Effector memory CD8-positive, alpha-beta T cell (primary cell): Measurements from ENCODE around the gene GRM4.
A peak's percentile ranks its signal among the peaks of the same experiment; 100 is the strongest.

ENCODE experiments used
- ATAC-seq: fragments of 150-1000 bp; cut with Tn5 transposase; replicated peaks from 2 replicates; pipeline ENCODE4 v1.10.0; 2021; ENCODE audit warnings: mild to moderate bottlenecking, moderate library complexity
- DNase-seq, 3 experiments: peaks; one replicate each; pipeline ENCODE4 v3.0.0; 2021
- H3K27ac Mint-ChIP-seq, 2 donors: one replicate each; pipeline ENCODE4 v1.8.0; 2022; ENCODE audit warnings: mild to moderate bottlenecking in 2 of 2, mixed read lengths in 2 of 2, moderate library complexity in 2 of 2
- H3K27me3 Mint-ChIP-seq, 2 donors: one replicate each; pipeline ENCODE4 v1.8.0; 2022; ENCODE audit warnings: mixed read lengths in 2 of 2
- H3K36me3 Mint-ChIP-seq: one replicate; pipeline ENCODE4 v1.8.0; 2022; ENCODE audit warnings: mild to moderate bottlenecking, moderate library complexity, mixed read lengths; ENCODE audit not compliant: insufficient read depth
- H3K4me1 Mint-ChIP-seq, 2 donors: one replicate each; pipeline ENCODE4 v1.8.0; 2022; ENCODE audit warnings: low read depth in 2 of 2, mixed read lengths in 2 of 2
- H3K4me3 Mint-ChIP-seq, 2 donors: one replicate each; pipeline ENCODE4 v1.8.0; 2022; ENCODE audit warnings: mild to moderate bottlenecking in 2 of 2, mixed read lengths in 2 of 2, moderate library complexity in 2 of 2
- H3K9me3 Mint-ChIP-seq, 2 donors: one replicate each; pipeline ENCODE4 v1.8.0; 2022; ENCODE audit warnings: mixed read lengths in 2 of 2

Gene GRM4

DNA sequence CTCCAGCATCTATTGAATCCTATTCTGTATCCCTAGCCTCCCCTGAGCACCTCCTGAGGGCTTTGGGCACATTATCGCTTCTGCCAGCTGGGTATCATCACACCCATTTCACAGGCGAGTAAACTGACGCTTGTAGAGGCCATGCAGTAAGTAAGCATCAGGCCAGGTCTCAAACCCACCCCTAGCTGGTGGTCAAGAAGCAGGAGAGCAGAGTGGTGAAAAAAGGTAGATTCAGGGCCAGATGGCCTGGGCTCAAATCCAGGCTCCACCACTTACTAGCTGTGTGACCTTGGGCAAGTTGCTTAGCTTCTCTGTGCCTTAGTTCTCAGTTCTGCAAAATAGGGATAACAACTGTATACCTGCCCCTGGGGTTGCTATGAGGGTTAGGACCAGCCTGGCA is 19.9 kb downstream of the GRM4 start:
- ATAC-seq (no peak), DNase-seq (no peak)
- H3K4me3 Mint-ChIP-seq, result no peak overlapping the region
- peaks cover 0 to 4% of the 10 kb centered on the region in 2 donors for H3K4me1 Mint-ChIP-seq
- peaks cover 20 to 79% of the 10 kb centered on the region in 2 donors for H3K27me3 Mint-ChIP-seq
- no peaks in the 10 kb centered on the region for H3K9me3 Mint-ChIP-seq
- H3K36me3 Mint-ChIP-seq, result no peaks in the 10 kb centered on the region
- no peak overlapping the region for H3K27ac Mint-ChIP-seq

DNA sequence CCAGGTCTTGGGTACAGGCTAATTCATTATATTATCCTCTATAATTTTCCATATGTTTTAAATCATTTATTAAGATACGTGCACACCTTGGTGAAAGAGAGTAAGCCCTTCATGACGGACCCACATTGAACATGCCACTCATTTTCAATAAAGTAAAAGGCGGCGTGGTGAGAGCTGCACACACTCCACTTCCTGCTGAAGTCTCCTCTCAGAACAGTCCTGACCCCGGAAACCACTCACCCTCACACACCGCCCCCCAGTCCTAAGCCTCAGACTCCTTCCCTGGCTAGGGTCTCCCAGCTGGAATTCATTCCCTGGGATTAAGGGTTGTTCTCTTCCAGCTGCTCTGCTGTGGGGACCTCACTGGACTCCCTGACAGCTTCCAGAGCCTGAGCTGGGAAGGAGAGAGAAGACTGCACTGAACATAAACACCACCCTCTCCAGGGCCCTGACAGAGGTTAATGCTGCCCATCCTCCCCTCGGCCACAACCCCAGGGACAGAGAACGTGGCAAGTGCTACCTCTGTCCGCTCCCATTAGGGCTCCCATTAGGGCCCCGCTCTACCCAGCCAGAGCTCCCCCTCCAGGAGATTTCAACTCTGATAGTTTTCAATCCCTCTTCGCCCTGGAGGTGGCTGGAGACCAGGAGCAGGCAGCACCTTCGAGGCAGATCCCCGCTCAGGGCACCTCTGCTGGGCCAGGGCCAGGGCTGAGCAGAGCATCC is 24.8 kb downstream of the GRM4 start:
- H3K27me3 Mint-ChIP-seq, result peaks cover 24 to 91% of the 10 kb centered on the region in 2 donors
- H3K4me3 Mint-ChIP-seq, result no peak overlapping the region
- no peak overlapping the region for H3K27ac Mint-ChIP-seq
- no peaks in the 10 kb centered on the region for H3K9me3 Mint-ChIP-seq
- peaks cover 0 to 4% of the 10 kb centered on the region in 2 donors for H3K4me1 Mint-ChIP-seq
- DNase-seq (no peak), ATAC-seq (no peak)
- no peaks in the 10 kb centered on the region for H3K36me3 Mint-ChIP-seq

DNA sequence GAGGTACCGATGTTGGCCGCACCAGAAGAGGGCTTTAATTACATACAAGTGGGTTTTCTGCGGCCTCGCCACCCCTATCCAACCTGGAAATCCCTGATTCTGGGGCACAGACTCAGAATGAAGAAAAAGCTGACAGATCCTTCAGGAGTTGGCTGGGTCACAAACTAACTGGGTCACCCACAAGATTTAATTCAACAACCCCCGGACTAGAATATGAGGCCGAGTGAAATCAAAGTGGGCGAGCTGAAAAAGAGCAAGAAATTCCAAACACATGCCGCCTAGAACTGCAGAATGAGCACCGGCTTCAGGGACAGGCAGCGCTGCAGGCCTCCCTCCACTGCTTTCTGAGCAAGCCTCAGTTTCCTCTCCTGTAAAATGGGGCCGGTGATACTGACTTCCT is 30.0 kb downstream of the GRM4 start:
- Mint-ChIP-seq H3K4me3 (no peak overlapping the region), H3K27ac (no peak overlapping the region), H3K36me3 (no peaks in the 10 kb centered on the region), H3K4me1 (no peaks in the 10 kb centered on the region), H3K9me3 (no peaks in the 10 kb centered on the region), H3K27me3 (peaks cover 58 to 91% of the 10 kb centered on the region in 2 donors)
- DNase-seq, result no peak
- no peak for ATAC-seq

DNA sequence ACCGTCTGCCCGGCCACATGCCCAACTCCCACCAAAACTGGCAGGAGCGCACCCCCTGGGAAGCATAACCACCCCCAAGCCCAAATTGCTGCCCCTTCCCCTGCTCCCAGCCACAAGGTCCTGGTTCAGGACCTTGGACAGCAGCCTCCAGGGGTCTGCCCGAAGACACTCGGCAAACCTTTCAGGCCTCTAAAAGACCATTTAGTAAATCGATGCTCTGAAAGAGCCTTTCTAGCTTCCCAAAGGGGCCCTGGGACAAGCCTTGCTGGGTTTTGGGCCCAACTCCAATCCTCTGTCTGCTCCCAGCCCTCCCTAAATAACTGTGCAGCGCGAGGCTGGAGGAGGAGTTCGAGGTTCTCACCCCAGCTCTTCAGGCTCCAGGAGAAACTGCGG is 30.5 kb downstream of the GRM4 start:
- DNase-seq (peak in 2 of 3 experiments; percentile 5), ATAC-seq (no peak)
- Mint-ChIP-seq H3K36me3 (no peaks in the 10 kb centered on the region), H3K27me3 (peaks cover 63 to 91% of the 10 kb centered on the region in 2 donors), H3K4me1 (no peaks in the 10 kb centered on the region), H3K27ac (no peak overlapping the region), H3K9me3 (no peaks in the 10 kb centered on the region), H3K4me3 (no peak overlapping the region)

DNA sequence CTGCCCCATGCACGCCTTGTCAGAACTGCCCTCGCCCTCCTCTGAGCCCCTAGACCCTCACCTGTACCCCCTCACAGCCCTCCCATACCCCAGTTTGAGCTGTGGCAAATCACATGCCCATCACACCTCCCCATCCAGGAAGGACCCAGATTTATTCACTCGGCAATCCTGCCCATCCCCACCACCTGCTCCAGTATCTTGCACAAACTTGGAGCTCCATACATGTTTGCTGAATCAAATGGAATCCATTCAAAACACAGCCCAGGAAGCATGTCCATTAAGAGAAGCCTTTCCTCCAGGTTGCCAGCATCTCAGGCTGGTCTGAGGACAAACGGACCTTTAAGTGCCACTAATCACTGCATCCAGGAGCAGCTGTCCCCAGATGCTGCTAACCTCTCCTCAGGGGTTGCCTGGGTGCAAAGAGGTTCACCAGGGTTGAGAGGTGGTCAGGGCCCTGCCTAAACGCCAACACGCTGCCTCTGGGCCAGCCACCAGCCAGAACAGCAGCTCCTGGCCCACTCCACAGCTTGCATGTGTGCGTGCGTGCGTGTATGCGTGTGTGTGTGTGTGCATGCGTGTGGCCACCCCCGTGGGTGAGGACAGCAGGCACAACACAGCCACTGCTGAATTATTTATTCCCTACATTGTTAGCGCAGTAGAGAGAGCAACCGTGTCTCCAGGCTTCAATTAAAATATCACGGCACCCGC is 31.0 kb downstream of the GRM4 start:
- peaks cover 66 to 91% of the 10 kb centered on the region in 2 donors for H3K27me3 Mint-ChIP-seq
- DNase-seq (no peak), ATAC-seq (no peak)
- H3K4me1 Mint-ChIP-seq, result no peaks in the 10 kb centered on the region
- H3K27ac Mint-ChIP-seq, result no peak overlapping the region
- H3K9me3 Mint-ChIP-seq, result no peaks in the 10 kb centered on the region
- H3K36me3 Mint-ChIP-seq, result no peaks in the 10 kb centered on the region
- H3K4me3 Mint-ChIP-seq, result no peak overlapping the region

DNA sequence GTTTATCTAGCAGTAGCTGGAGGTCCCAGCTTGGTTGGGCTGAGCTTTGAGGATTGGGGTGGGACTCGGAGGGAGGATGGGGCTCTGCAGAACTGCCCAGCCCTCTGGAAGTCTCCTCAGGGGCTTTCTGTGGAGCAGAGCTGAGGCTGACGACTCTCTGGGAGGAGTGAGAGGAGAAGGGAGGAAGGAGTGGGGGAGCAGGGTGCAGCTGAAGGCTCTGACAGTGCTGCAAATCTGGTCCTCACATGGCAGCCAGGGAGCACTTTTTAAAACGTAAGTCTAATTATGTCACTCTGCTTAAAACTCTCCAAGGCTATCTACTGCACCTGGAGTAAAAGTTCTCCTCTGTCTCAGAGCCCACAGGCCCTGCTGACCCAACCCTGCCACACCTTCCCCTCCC is 32.4 kb downstream of the GRM4 start:
- no peaks in the 10 kb centered on the region for H3K4me1 Mint-ChIP-seq
- ATAC-seq, result no peak
- no peak overlapping the region for H3K27ac Mint-ChIP-seq
- H3K9me3 Mint-ChIP-seq, result no peaks in the 10 kb centered on the region
- no peak overlapping the region for H3K4me3 Mint-ChIP-seq
- no peaks in the 10 kb centered on the region for H3K36me3 Mint-ChIP-seq
- DNase-seq, result no peak
- peaks cover 71 to 100% of the 10 kb centered on the region in 2 donors for H3K27me3 Mint-ChIP-seq

DNA sequence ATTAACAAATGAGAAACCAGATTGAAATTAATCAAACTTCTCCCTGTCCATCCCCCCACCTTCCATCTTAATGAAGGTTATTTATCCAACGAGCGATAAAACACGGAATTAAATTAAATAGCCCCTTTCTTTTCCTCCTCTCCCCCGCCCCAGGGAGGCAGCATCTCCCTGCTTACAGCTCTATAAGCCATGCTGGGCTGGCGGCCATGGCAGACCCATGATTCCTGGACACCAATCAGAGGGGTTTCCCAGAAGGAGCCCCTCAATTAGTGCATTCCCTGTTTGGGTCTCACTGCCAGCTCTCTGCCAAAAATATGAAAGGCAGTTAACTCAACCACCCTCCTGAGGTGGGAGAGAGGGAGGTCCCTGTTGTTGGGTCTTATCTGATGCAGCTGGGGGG is 33.8 kb downstream of the GRM4 start:
- Mint-ChIP-seq H3K27me3 (peaks cover 78 to 100% of the 10 kb centered on the region in 2 donors), H3K36me3 (no peaks in the 10 kb centered on the region), H3K27ac (no peak overlapping the region), H3K4me1 (no peaks in the 10 kb centered on the region), H3K9me3 (no peaks in the 10 kb centered on the region), H3K4me3 (no peak overlapping the region)
- no peak for DNase-seq
- ATAC-seq, result no peak

DNA sequence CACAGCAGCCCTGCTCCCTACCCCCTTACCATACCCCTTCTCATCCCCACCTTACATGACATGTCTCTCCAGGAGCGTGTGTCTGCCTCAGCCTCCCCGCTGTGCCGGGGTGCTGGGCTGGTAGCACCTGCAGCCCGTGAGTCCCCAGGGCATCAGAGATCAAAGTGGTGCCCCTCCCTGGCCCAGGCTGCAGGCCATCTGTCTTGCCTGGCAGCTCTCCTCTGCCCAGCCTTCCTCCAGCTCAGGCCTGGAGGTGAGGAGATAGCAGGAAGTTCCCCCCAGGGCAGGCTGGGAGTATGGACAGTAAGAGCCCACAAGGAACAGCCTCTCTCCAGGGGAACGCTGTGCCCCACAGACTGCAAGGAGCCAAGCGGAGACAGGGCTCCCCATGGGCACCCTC is 35.3 kb downstream of the GRM4 start:
- Mint-ChIP-seq H3K4me1 (no peaks in the 10 kb centered on the region), H3K27ac (no peak overlapping the region), H3K36me3 (no peaks in the 10 kb centered on the region), H3K4me3 (no peak overlapping the region), H3K9me3 (no peaks in the 10 kb centered on the region), H3K27me3 (peaks cover 72 to 100% of the 10 kb centered on the region in 2 donors)
- ATAC-seq (no peak), DNase-seq (no peak)

DNA sequence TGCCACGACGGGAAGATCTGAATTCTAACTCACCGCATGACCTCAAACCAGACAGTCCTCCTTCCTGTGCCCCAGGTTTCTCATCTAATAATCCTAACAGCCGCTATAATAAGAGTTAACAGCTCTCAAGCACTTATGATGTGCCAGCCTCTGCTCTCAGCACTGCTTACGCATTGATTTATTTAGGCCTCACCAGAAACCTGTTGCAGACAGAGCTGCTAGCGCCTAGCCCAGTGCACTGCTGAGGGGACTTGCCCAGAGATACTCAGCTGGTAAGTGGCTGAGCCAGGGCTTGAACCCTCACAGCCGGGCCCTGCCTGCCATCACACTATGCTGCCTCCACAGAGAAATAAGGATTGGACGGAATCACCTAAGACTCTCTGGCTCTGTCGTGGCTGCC is 37.7 kb downstream of the GRM4 start:
- no peaks in the 10 kb centered on the region for H3K9me3 Mint-ChIP-seq
- H3K27me3 Mint-ChIP-seq, result peaks cover 73 to 99% of the 10 kb centered on the region in 2 donors
- no peaks in the 10 kb centered on the region for H3K36me3 Mint-ChIP-seq
- no peak overlapping the region for H3K4me3 Mint-ChIP-seq
- no peaks in the 10 kb centered on the region for H3K4me1 Mint-ChIP-seq
- ATAC-seq, result no peak
- no peak overlapping the region for H3K27ac Mint-ChIP-seq
- DNase-seq, result no peak

DNA sequence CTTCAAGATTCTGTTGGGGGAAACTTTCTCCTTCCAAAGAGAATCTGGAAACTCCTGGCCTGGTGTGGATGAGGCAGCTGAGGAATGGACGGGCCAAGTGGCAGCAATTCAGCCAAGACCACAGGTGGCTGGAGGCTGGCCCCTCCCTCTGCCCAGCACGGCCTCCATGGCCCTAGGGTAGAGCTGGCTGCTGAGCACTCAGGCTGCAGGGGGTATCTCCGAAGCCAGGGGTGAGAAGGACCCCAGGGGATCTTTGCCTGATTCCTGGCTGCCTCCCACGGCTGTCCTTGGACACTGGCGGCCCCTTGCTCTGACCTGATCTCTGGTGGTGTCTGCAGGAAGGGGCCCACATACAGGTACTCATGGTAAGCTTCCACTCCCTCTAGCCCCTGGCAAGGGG is 39.0 kb downstream of the GRM4 start:
- H3K4me1 Mint-ChIP-seq, result no peaks in the 10 kb centered on the region
- no peak overlapping the region for H3K4me3 Mint-ChIP-seq
- ATAC-seq (no peak), DNase-seq (no peak)
- H3K36me3 Mint-ChIP-seq, result no peaks in the 10 kb centered on the region
- no peaks in the 10 kb centered on the region for H3K9me3 Mint-ChIP-seq
- H3K27ac Mint-ChIP-seq, result no peak overlapping the region
- H3K27me3 Mint-ChIP-seq, result peaks cover 72 to 94% of the 10 kb centered on the region in 2 donors

DNA sequence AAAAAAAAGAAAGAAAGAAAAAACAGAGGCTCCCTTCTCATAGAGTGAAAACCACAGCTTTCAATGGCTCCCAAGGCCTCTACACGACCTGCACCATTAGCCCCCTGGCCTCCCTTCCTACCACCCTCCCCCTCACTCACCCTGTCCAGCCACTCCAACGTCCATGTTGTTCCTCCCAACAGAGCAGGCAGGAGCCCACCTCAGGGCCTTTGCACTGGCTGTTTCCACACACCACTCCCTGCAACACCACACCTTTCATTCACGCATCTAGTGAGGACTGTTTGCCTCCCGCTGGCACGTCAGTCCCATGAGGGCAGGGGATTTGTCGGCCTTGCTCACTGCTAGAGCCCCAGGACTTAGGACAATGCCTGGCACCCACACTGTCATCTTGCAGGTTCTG is 39.5 kb downstream of the GRM4 start:
- DNase-seq, result no peak
- no peak for ATAC-seq
- Mint-ChIP-seq H3K9me3 (no peaks in the 10 kb centered on the region), H3K36me3 (no peaks in the 10 kb centered on the region), H3K27me3 (peaks cover 69 to 91% of the 10 kb centered on the region in 2 donors), H3K27ac (no peak overlapping the region), H3K4me3 (no peak overlapping the region), H3K4me1 (no peaks in the 10 kb centered on the region)

DNA sequence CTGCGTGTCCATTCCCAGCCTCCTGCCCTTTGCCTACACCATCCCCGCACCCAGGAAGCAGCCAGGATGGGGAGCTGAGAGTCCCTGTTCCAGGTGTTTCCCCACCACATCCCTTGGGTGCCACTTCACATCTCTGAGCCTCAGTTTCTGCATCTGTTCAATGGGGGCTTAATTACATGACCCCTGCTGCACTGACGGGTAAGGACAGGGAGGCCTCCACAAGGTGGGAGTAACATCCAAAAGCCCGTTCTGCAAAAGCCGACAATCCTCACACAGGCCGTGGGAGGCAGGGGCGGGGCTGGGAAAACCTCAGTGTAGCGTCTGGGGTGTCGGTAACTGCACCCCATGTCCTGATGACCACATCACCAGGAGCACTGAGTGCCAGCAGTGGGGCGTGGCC is 41.3 kb downstream of the GRM4 start:
- Mint-ChIP-seq H3K9me3 (no peaks in the 10 kb centered on the region), H3K27me3 (peaks cover 66 to 91% of the 10 kb centered on the region in 2 donors), H3K27ac (no peak overlapping the region), H3K36me3 (no peaks in the 10 kb centered on the region), H3K4me1 (no peaks in the 10 kb centered on the region), H3K4me3 (no peak overlapping the region)
- no peak for DNase-seq
- ATAC-seq, result no peak

DNA sequence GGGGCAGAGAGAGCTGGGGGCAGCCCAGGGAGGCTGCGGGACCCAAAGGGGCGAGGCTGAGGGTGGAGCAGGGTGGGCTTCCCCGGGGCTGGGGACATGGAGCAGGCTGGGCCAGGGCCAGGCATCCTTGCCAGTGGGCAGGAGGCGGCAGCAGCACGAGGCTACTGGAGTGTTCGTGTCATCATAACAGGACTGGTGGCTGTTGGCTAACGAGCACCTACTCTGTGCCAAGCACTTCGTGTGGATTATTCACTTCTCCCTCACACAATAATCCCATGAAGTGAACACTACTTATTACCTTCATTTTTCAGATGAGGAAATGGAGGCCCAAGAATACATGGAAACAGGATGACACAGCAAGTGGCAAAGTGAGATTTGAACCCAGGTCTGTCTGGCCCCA is 41.7 kb downstream of the GRM4 start:
- H3K4me1 Mint-ChIP-seq, result no peaks in the 10 kb centered on the region
- DNase-seq, result no peak
- H3K4me3 Mint-ChIP-seq, result no peak overlapping the region
- no peaks in the 10 kb centered on the region for H3K36me3 Mint-ChIP-seq
- no peaks in the 10 kb centered on the region for H3K9me3 Mint-ChIP-seq
- no peak overlapping the region for H3K27ac Mint-ChIP-seq
- H3K27me3 Mint-ChIP-seq, result peaks cover 66 to 91% of the 10 kb centered on the region in 2 donors
- ATAC-seq, result no peak

DNA sequence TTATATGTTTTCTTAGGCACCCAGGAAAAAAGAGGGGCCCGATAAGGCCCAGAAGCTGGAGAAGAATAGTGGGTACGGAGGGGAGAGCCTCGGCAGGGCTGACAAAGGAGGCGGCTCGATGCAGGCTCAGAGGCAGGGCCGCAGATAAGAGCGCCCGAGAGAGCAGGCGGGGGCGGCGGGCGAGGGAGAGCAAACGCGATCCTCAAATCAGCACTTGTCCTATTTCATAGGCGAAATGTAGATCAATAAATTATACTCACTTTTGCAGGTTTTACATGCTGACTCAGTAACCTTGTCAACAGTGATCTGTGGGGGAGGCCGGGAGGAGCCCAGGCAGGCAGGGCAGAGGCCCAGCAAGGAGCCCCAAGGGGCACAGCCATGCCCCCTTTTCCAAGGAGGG is 42.6 kb downstream of the GRM4 start:
- ATAC-seq, result no peak
- H3K27ac Mint-ChIP-seq, result no peak overlapping the region
- H3K27me3 Mint-ChIP-seq, result peaks cover 60 to 87% of the 10 kb centered on the region in 2 donors
- no peak for DNase-seq
- H3K4me3 Mint-ChIP-seq, result no peak overlapping the region
- no peaks in the 10 kb centered on the region for H3K36me3 Mint-ChIP-seq
- no peaks in the 10 kb centered on the region for H3K9me3 Mint-ChIP-seq
- no peaks in the 10 kb centered on the region for H3K4me1 Mint-ChIP-seq
